Kidney (tissue), 14 donors: ENCODE results near the gene BANF2. TPM values are rescaled to one million over a fixed set of nuclear protein-coding genes. Genes with fewer than 3 reads are reported as not detected.
A peak's percentile ranks its signal among the peaks of the same experiment; 100 is the strongest.

ENCODE experiments used
- DNase-seq, 5 donors: peaks; one replicate each; pipeline ENCODE4 v3.0.0-alpha.2; 2013 to 2020
- FAIRE-seq: peaks from 2 replicates; lab custom pipeline; 2012; peaks lifted over from hg19 to GRCh38; lab: Jason Lieb, UNC
- H3K27ac ChIP-seq, 2 donors: one replicate each; pipeline ENCODE4 v1.7.0; 2013; ENCODE audit warnings: low read depth in 2 of 2, low read length in 2 of 2, inconsistent platforms in 1 of 2
- H3K27me3 ChIP-seq: one replicate; pipeline ENCODE4 v1.7.1; 2013; ENCODE audit warnings: low read length, inconsistent platforms; ENCODE audit not compliant: control insufficient read depth, insufficient read depth
- H3K36me3 ChIP-seq, 3 donors: one replicate each; pipeline versions ENCODE4 v1.7.0 to v1.7.1; 2013; ENCODE audit warnings: low read length in 3 of 3, control low read depth in 1 of 3, inconsistent platforms in 1 of 3; ENCODE audit not compliant: insufficient read depth in 3 of 3, control insufficient read depth in 2 of 3
- H3K4me1 ChIP-seq, 3 donors: one replicate each; pipeline versions ENCODE4 v1.7.0 to v1.7.1; 2013; ENCODE audit warnings: low read length in 3 of 3, inconsistent platforms in 1 of 3, low read depth in 1 of 3; ENCODE audit not compliant: control insufficient read depth in 2 of 3, insufficient read depth in 2 of 3
- H3K4me3 ChIP-seq, 3 donors: one replicate each; pipeline versions ENCODE4 v1.7.0 to v1.8.1; 2013; ENCODE audit warnings: low read length in 3 of 3, control low read depth in 1 of 3, inconsistent platforms in 1 of 3
- H3K9ac ChIP-seq, 3 donors: one replicate each; pipeline versions ENCODE4 v1.7.0 to v1.7.1; 2013; ENCODE audit warnings: low read length in 3 of 3, control low read depth in 1 of 3, inconsistent platforms in 1 of 3
- H3K9me3 ChIP-seq, 3 donors: one replicate each; pipeline versions ENCODE4 v1.7.0 to v1.7.1; 2013; ENCODE audit warnings: low read length in 3 of 3, control low read depth in 1 of 3, inconsistent platforms in 1 of 3; ENCODE audit not compliant: control insufficient read depth in 2 of 3, insufficient read depth in 1 of 3
- CTCF ChIP-seq: IDR thresholded peaks from 3 replicates; pipeline ENCODE4 v1.5.1; 2012; ENCODE audit warnings: mild to moderate bottlenecking, moderate library complexity, borderline replicate concordance; ENCODE audit not compliant: insufficient read depth; ENCODE audit errors: extremely low read depth
- intact Hi-C: fragments of 100-400 bp; cut with DNase I; formaldehyde crosslinking; loops from one replicate; pipeline ENCODE4 v1.11.1; 2022
- polyA plus RNA-seq: library from polyadenylated mRNA; stranded (reverse); fragments of 350-450 nt; fragmentation: Illumina TruSeq; extraction: RNeasy Lipid Tissue Mini Kit (QIAGEN cat#74804); gene quantifications from one replicate; pipeline ENCODE4 v1.2.3, GENCODE V29; 2014; ENCODE audit warnings: low read depth, low replicate concordance; ENCODE audit not compliant: insufficient read depth
- total RNA-seq: library from RNA; stranded (reverse); fragmentation: NEBNext Ultra II Directional; extraction: Animal tissue kit (Norgen Biotek cat#: 25700); gene quantifications from one replicate; pipeline ENCODE4 v1.2.1, GENCODE V29; 2021
- donor health status: control.
- donor health status: control.
- donor health status: control.
- donor health status: control.
- donor health status: control.
- donor health status: DM: yes; HTN: yes; CAD: no.
- donor health status: Normal renal cell carcinoma (clear cell type).

Gene BANF2
- total and polyA plus RNA-seq, 2 donors from 2014 or later = not detected

DNA sequence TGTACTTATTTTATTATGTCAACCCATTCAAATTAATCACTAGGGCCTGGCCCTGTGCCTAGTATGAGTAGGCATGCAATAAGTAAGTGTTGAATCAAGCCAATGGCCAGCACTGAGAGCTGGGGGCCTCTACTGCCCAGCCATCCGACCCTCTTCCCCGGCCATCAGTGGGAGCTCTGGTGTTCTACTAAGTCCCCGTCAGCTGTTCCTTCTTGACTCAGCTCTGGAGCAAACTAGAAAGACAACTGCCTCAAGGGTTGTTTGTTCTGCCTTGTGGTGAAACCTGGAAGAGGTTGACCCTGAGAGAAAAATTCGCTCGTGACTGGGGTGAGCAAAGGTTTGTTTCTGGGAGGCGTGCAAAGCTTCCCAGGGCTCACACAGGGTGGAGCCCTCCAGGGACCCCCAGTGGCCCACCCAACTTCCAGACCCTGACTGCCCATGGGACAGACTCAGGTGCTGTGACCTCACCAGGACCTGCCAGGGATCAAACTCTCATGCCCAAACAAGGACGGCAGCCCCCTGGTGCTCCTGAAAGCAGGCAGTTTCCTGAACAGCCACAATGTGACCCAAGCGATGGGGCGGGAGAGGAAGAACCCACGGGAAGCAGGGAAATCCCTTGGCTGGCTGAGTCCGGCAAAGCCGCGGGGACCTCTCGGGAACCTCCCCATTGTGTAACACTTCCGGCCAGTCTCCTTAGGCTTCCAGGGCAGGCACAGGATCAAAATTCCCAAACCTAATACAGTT lies 50.4 kb downstream of the BANF2 start:
- Histone ChIP-seq H3K9me3 (no peaks in the 10 kb centered on the region), H3K27ac (peak overlapping the region in 1 of 2 donors; percentile 57), H3K36me3 (no peaks in the 10 kb centered on the region), H3K27me3 (no peaks in the 10 kb centered on the region), H3K4me3 (no peak overlapping the region), H3K9ac (no peak overlapping the region), H3K4me1 (no peaks in the 10 kb centered on the region)
- DNase-seq = peak in 3 of 5 donors; percentile 17 to 88 (median 48)
- TF ChIP-seq CTCF = no peak
- intact Hi-C loops = no loop called here
- no peak for FAIRE-seq

DNA sequence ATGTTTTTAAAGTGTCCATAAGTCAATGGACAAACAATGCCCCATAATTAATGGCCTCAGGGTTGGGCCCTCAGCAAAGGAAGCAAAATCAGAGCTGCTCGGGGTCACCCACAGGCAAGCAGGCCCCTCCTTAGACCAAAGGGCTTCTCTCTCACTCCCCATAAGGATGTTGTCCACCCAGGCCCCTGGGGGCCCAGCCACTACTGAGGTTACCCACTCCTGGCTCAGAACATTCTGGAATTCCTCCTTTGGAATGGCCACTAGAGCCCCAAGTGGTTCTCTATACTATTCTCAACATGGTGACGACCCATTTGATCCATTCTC lies 50.9 kb downstream of the BANF2 start:
- H3K27ac ChIP-seq = no peak overlapping the region
- no peaks in the 10 kb centered on the region for H3K9me3 ChIP-seq
- FAIRE-seq = no peak
- H3K36me3 ChIP-seq = no peaks in the 10 kb centered on the region
- H3K4me1 ChIP-seq = no peaks in the 10 kb centered on the region
- no peak for TF ChIP-seq CTCF
- DNase-seq = no peak
- H3K9ac ChIP-seq = no peak overlapping the region
- intact Hi-C loops = no loop called here
- no peaks in the 10 kb centered on the region for H3K27me3 ChIP-seq
- H3K4me3 ChIP-seq = no peak overlapping the region

DNA sequence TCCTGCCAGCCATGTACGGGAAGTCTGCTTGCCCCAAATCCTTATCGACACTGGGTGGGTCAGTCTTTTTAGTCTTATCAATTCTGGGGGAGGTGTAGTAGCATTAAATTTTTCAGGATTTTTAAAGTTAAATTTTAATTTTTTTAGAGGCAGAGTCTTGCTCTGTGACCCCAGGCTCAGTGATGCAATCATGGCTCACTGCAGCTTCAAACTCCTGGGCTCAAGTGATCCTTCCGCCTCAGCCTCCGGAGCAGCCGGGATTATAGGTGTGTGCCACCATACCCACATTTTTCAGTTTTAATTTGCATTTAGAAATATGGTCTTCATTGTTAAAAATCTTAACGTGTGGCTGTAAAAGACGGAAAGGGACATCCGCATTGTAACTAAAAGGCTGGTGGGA lies 51.9 kb downstream of the BANF2 start:
- H3K4me3 ChIP-seq = no peak overlapping the region
- intact Hi-C loops = no loop called here
- DNase-seq (no peak), FAIRE-seq (no peak)
- H3K27ac ChIP-seq = no peak overlapping the region
- no peak overlapping the region for H3K9ac ChIP-seq
- TF ChIP-seq CTCF = no peak
- no peaks in the 10 kb centered on the region for H3K27me3 ChIP-seq
- no peaks in the 10 kb centered on the region for H3K4me1 ChIP-seq
- no peaks in the 10 kb centered on the region for H3K9me3 ChIP-seq
- no peaks in the 10 kb centered on the region for H3K36me3 ChIP-seq

DNA sequence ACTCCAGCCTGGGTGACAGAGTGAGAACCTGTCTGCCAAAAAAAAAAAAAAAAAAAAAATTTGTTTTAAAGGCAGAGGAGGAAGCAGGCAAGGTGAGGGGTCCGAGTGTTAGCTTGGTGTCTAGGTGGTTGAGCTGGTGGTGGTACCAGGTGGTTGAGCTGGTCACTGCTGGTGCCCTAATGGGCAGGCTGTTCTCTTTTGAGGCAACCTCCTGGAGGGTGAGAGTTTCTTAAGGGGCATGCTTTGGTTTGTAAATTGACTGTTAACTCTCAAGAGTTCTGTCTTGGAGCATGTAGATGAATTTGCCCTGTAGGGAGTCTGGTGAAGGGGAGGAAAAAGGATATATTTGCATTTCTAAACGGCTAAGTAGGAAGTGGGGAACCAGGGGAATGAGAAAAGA lies 52.7 kb downstream of the BANF2 start:
- Histone ChIP-seq H3K4me3 (no peak overlapping the region), H3K9me3 (no peaks in the 10 kb centered on the region), H3K27me3 (no peaks in the 10 kb centered on the region), H3K27ac (no peak overlapping the region), H3K36me3 (no peaks in the 10 kb centered on the region), H3K9ac (no peak overlapping the region), H3K4me1 (no peaks in the 10 kb centered on the region)
- no peak for FAIRE-seq
- DNase-seq = no peak
- no peak for TF ChIP-seq CTCF
- intact Hi-C loops = no loop called here
